Activated CD4-positive, alpha-beta memory T cell treated with anti-CD3 and anti-CD28 coated beads for 36 hours (primary cell): ENCODE measurements around the gene CRHR2. TPM values are rescaled to one million over a fixed set of nuclear protein-coding genes. Genes with fewer than 3 reads are reported as not detected.

Experiments used
- CTCF ChIA-PET: fragments of 350-600 bp; sonication (Branson Sonifier 250); formaldehyde crosslinking; loops from one replicate; lab custom pipeline; 2021; ENCODE audit warnings: antibody characterized with exemption, inconsistent platforms; lab: Charles Lee
- POLR2A ChIA-PET: fragments of 350-600 bp; sonication (Branson Sonifier 250); formaldehyde crosslinking; loops from one replicate; lab custom pipeline; 2021; ENCODE audit warnings: antibody characterized with exemption; lab: Charles Lee
- DNase-seq: peaks from one replicate; pipeline ENCODE4 v3.0.0-alpha.2; 2020
- H3K27ac Mint-ChIP-seq: one replicate; pipeline ENCODE4 v1.8.0; 2021; ENCODE audit warnings: mixed read lengths
- H3K27me3 Mint-ChIP-seq: one replicate; pipeline ENCODE4 v1.8.0; 2021; ENCODE audit warnings: mixed read lengths
- H3K36me3 Mint-ChIP-seq: one replicate; pipeline ENCODE4 v1.8.0; 2021; ENCODE audit warnings: mixed read lengths
- H3K4me1 Mint-ChIP-seq: one replicate; pipeline ENCODE4 v1.8.0; 2021; ENCODE audit warnings: low read depth, mixed read lengths
- H3K4me3 Mint-ChIP-seq: one replicate; pipeline ENCODE4 v1.8.0; 2021; ENCODE audit warnings: mild to moderate bottlenecking, mixed read lengths
- H3K9me3 Mint-ChIP-seq: one replicate; pipeline ENCODE4 v1.8.0; 2021; ENCODE audit warnings: mixed read lengths
- intact Hi-C: fragments of 100-400 bp; cut with micrococcal nuclease; formaldehyde crosslinking; loops from one replicate; pipeline ENCODE4 v1.15.1; 2023
- total RNA-seq, 2 experiments: library from RNA; stranded (reverse); gene quantifications; one replicate each; pipeline ENCODE4 v1.2.3, GENCODE V29; 2021

CRHR2 gene
- total RNA-seq, 2 experiments from 2014 or later = 0.07 TPM; not detected in 1

DNA sequence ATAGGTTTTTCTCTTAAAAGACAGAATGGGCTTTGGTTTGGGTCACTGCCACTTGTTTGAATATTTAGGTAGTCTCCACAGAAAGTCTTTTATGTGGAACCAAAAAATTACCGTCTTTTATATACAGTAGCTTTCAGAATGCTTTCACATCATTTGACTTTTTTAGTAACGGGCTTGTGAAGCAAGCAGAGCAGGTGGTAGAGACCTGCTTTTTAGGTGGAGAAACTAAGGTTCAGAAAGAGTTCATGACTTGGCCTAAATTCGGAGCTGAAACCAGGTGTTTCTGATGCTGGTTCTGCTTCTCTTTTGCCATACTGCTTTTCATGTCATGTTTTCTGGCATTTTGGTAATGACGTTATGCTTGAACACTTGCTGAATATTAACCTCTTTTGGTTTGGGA lies 51.3 kb downstream of the CRHR2 start:
- H3K4me1 Mint-ChIP-seq = peaks cover 16% of the 10 kb centered on the region
- H3K9me3 Mint-ChIP-seq = no peaks in the 10 kb centered on the region
- ChIA-PET POLR2A (no interaction called here), CTCF (no interaction called here)
- intact Hi-C loops = no loop called here
- no peak overlapping the region for H3K4me3 Mint-ChIP-seq
- no peak for DNase-seq
- peaks cover 77% of the 10 kb centered on the region for H3K36me3 Mint-ChIP-seq
- peak overlapping the region; percentile 13 for H3K27ac Mint-ChIP-seq
- no peaks in the 10 kb centered on the region for H3K27me3 Mint-ChIP-seq

DNA sequence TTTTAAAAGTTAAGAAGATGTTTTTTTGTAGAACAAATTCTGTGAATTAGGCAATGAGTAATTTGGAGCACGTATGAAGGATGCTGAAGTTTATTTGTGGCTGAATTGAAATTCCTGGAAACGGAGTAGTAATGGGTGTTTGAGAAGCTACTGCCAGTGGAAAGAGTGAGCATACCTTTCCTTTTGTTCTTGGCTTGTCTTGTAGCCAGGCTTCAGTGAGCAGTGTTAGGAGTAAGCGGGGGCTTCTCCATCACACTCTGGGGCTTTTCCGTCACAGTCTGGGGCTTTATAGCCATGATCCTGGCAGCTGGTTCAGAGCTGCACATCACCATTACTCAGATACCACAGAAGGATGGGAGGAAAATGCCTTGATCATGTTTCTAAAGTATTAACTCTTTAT lies 55.2 kb downstream of the CRHR2 start:
- H3K4me1 Mint-ChIP-seq = peaks cover 27% of the 10 kb centered on the region
- peak; percentile 45 for DNase-seq
- no peaks in the 10 kb centered on the region for H3K27me3 Mint-ChIP-seq
- H3K36me3 Mint-ChIP-seq = peaks cover 71% of the 10 kb centered on the region
- ChIA-PET POLR2A (interaction anchor here (1.0 to 1.4 kb wide), 4 partner anchors 8 to 50 kb away, joined by 3 to 7 read pairs (median 4); no protein-coding TSS in a partner anchor), CTCF (interaction anchor here (0.7 to 0.9 kb wide), 3 partner anchors 34 to 113 kb away, joined by 3 to 7 read pairs (median 4); no protein-coding TSS in a partner anchor)
- H3K27ac Mint-ChIP-seq = peak overlapping the region; percentile 86
- no peak overlapping the region for H3K4me3 Mint-ChIP-seq
- H3K9me3 Mint-ChIP-seq = no peaks in the 10 kb centered on the region
- intact Hi-C loops = loop anchor here (1.0 to 10.0 kb wide), 2 partner anchors 14 to 108 kb away; no protein-coding TSS in a partner anchor

DNA sequence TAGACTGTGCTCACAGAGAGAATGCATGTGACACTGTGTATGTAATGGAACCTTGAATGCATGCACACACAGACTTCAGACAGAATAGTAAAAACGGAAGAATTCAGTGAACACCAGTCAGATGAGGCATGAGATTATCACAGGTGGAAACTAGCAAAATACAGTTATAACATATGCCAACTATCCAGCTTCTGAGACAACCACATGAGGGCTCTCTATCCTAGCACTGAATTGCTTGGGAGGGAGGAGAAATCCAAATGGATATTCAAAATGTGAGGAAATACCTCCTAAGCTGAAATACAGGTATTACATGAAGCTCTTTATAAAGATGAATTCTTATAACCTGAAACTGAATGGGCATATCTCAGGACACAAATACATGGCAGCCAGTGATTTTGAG lies 57.0 kb downstream of the CRHR2 start:
- no peak overlapping the region for H3K4me3 Mint-ChIP-seq
- no peak for DNase-seq
- H3K27me3 Mint-ChIP-seq = no peaks in the 10 kb centered on the region
- peaks cover 69% of the 10 kb centered on the region for H3K36me3 Mint-ChIP-seq
- peaks cover 27% of the 10 kb centered on the region for H3K4me1 Mint-ChIP-seq
- ChIA-PET POLR2A (no interaction called here), CTCF (no interaction called here)
- peak overlapping the region; percentile 86 for H3K27ac Mint-ChIP-seq
- intact Hi-C loops = loop anchor here (10.0 kb wide), 1 partner anchor 110 kb away; no protein-coding TSS in a partner anchor
- H3K9me3 Mint-ChIP-seq = no peaks in the 10 kb centered on the region

DNA sequence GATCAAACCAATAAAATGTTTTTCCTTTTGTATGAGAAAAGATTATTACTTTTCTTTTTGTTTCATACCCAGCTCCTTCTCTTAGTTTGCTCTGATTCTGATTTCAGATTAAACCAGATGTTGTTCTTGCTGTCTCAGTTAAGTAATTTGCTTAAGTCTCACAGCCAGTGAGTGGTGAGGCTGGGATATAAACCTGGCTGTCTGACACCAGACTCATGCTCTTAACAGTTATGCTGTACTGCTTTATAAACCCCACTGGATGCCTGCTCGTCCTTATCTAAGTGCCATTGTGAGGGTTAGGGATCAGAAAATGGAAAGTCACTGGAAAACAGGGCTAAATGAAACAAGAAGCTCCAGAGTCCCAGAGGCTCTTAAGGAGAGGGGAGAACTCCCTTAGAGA lies 63.3 kb downstream of the CRHR2 start:
- H3K27me3 Mint-ChIP-seq = no peaks in the 10 kb centered on the region
- POLR2A ChIA-PET = interaction anchor here (1.1 kb wide), 1 partner anchor 8 kb away, joined by 3 read pairs; no protein-coding TSS in a partner anchor
- DNase-seq = no peak
- H3K36me3 Mint-ChIP-seq = peaks cover 69% of the 10 kb centered on the region
- H3K4me3 Mint-ChIP-seq = no peak overlapping the region
- CTCF ChIA-PET = interaction anchor here (1.5 kb wide), 2 partner anchors 55 to 121 kb away, joined by 3 to 5 read pairs; no protein-coding TSS in a partner anchor
- no peak overlapping the region for H3K27ac Mint-ChIP-seq
- H3K4me1 Mint-ChIP-seq = peaks cover 11% of the 10 kb centered on the region
- H3K9me3 Mint-ChIP-seq = no peaks in the 10 kb centered on the region
- intact Hi-C loops = no loop called here

DNA sequence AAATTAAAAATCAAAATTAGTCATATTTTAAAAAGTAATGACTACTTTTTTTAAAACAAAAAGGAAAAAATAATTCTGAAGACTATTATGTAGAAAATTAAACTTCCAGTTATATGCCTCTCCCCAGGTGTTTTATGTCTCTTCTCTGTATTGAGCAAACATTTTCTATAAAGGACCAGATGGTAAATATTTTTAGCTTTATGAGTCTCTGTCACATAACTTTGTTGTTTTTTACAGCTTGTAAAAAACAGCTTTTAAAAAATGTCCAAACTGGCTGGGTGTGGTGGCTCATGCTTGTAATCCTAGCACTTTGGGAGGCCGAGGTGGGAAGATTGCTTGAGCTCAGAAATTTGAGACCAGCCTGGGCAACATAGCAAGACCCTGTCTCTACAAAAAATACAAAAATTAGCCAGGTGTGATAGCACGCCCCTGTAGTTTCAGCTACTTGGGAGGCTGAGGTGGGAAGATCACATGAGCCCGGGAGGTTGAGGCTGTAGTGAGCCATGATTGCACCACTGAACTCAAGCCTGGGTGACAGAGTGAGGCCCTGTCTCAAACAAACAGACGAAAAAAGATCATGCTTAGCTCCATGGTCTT lies 64.1 kb downstream of the CRHR2 start:
- Mint-ChIP-seq H3K4me1 (peaks cover 18% of the 10 kb centered on the region), H3K27ac (no peak overlapping the region), H3K4me3 (no peak overlapping the region), H3K36me3 (peaks cover 72% of the 10 kb centered on the region), H3K9me3 (no peaks in the 10 kb centered on the region), H3K27me3 (no peaks in the 10 kb centered on the region)
- ChIA-PET CTCF (interaction anchor here (1.5 kb wide), 1 partner anchor 54 kb away, joined by 3 read pairs; no protein-coding TSS in a partner anchor), POLR2A (interaction anchor here (0.6 to 1.1 kb wide), 3 partner anchors 9 to 95 kb away, joined by 3 read pairs; no protein-coding TSS in a partner anchor)
- DNase-seq = no peak
- intact Hi-C loops = no loop called here

DNA sequence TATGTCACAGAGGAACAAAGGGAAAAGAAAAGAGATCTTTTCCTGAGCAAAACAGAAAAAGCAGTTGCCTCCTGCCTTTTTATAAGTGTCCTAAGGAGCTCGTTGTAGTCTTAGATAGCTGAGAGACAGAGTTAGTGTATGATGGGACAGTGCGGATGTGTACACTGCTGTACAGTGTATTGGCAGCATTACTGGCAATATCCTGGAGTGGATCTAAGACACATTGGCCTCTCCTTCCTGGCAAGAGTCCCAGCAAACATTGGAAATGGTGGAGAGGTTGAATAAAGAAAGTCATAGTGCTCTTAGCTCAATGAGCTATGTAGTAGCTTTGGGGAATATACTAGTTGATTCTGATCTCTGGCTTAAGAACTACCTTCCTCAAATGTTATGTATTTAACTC lies 64.9 kb downstream of the CRHR2 start:
- H3K36me3 Mint-ChIP-seq = peaks cover 76% of the 10 kb centered on the region
- intact Hi-C loops = no loop called here
- POLR2A ChIA-PET = interaction anchor here (0.8 kb wide), 1 partner anchor 11 kb away, joined by 3 read pairs; no protein-coding TSS in a partner anchor
- H3K27me3 Mint-ChIP-seq = no peaks in the 10 kb centered on the region
- no peak for DNase-seq
- H3K4me1 Mint-ChIP-seq = peaks cover 27% of the 10 kb centered on the region
- no peak overlapping the region for H3K4me3 Mint-ChIP-seq
- H3K27ac Mint-ChIP-seq = peak overlapping the region; percentile 29
- H3K9me3 Mint-ChIP-seq = no peaks in the 10 kb centered on the region
- CTCF ChIA-PET = no interaction called here

DNA sequence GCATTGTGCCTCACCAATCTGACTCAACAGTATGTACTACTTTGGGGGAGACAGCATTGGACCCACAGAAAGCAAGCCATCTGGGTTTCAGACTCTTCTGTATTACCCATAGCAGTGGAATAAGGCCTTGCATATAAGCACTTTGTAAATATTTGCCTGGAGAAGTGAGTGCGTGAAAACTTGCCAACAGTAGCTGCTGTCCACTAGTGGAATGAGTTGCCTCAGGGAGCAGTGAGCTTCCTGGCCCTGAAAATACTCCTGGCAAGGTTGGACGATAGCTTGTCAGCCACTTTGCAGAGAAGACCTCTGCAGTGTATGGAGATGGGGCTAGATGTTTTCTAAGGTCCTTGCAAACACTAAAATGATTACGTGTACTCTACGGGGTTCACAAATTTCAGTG lies 65.9 kb downstream of the CRHR2 start:
- ChIA-PET POLR2A (interaction anchor here (1.0 kb wide), 1 partner anchor 22 kb away, joined by 3 read pairs; no protein-coding TSS in a partner anchor), CTCF (no interaction called here)
- H3K4me3 Mint-ChIP-seq = no peak overlapping the region
- DNase-seq = no peak
- no peaks in the 10 kb centered on the region for H3K27me3 Mint-ChIP-seq
- peaks cover 34% of the 10 kb centered on the region for H3K4me1 Mint-ChIP-seq
- intact Hi-C loops = no loop called here
- peaks cover 74% of the 10 kb centered on the region for H3K36me3 Mint-ChIP-seq
- no peak overlapping the region for H3K27ac Mint-ChIP-seq
- H3K9me3 Mint-ChIP-seq = no peaks in the 10 kb centered on the region

DNA sequence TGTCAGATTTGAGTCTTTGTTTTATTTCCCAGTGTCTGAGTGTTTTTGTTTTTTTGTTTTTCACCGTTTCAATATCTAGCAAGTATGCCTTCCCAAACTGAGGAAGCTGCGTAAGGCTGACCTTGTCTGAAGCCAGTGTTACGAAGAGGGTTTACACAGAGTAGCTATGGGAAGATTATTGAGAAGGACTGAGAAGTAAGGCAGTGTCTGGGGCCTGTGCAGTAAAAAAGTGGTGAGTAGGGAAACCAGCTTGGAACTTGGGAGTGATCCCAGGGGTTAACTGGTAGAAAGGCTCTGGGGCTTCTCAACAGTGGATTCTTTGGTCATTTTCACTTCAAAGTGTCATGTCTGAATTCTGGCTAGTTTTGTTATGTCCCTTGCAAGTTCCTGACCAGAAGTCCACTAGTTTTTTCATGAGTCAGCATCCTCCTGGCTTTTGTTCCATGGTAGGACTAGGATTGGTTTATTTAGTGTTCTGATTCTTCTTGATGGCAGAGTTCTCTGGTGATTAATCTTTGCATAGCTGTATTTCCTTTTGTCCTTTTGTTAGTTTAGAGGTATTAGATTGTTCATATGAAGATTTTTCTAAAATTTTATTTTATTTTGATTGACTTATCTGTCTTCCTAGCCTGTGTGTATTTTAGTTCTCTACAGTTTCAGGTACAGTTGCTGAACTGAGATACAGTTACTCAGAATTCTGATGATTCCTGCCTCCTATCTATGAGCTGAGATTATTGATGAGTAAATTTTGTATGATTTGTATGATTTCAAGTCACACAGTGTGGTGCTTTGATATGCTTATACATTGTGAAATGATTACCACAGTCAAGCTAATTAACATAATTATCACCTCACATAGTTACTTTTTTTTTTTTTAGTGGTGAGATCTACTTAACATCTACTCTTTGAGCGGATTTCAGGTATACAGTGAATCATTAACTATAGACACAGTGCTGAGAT lies 68.6 kb downstream of the CRHR2 start:
- peak overlapping the region; percentile 87 for H3K27ac Mint-ChIP-seq

DNA sequence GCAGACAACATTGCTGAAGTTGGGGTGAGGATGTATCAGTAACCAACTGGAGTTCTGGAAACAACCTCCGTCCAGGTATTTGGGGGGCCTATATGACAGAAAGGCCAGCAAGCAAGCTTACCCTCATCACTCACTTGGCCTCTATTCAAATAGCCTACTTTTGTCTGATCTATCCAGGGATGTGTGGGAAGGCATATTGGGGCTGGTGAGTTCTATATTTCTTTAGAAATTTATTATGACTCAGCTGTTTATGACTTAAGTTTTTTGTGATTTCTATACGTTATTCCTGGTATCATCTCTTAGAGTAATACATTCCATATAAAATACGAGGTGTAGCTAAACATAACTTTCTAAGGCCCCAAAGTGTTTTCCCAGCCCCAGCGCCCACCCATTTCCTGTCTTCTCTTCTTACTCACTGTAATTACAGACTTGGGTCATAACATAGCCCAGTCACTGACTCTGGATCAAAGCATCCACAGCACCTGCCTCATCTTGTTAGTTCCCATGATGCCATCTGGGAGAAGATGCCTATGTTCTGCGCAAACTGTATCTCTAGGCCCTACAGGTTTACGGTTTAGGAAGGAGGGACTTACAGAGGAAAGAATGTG lies 69.5 kb downstream of the CRHR2 start:
- Mint-ChIP-seq H3K36me3 (peaks cover 80% of the 10 kb centered on the region), H3K9me3 (no peaks in the 10 kb centered on the region), H3K4me3 (no peak overlapping the region), H3K27ac (peak overlapping the region; percentile 87), H3K27me3 (no peaks in the 10 kb centered on the region), H3K4me1 (peaks cover 54% of the 10 kb centered on the region)
- ChIA-PET POLR2A (interaction anchor here (0.8 to 1.0 kb wide), 2 partner anchors 9 to 16 kb away, joined by 3 to 6 read pairs; no protein-coding TSS in a partner anchor), CTCF (interaction anchor here (0.6 to 1.0 kb wide), 4 partner anchors 8 to 127 kb away, joined by 3 read pairs; no protein-coding TSS in a partner anchor)
- intact Hi-C loops = loop anchor here (1.0 kb wide), 2 partner anchors 8 to 15 kb away; no protein-coding TSS in a partner anchor
- peak; percentile 79 for DNase-seq

More for the DNA sequence above, 68.6 kb downstream of the CRHR2 start:
- peaks cover 77% of the 10 kb centered on the region for H3K36me3 Mint-ChIP-seq
- peaks cover 52% of the 10 kb centered on the region for H3K4me1 Mint-ChIP-seq
- no peaks in the 10 kb centered on the region for H3K27me3 Mint-ChIP-seq
- intact Hi-C loops = loop anchor here (1.0 kb wide), 2 partner anchors 9 to 14 kb away; no protein-coding TSS in a partner anchor
- H3K4me3 Mint-ChIP-seq = no peak overlapping the region
- POLR2A ChIA-PET = interaction anchor here (0.6 to 1.2 kb wide), 4 partner anchors 9 to 41 kb away, joined by 3 to 7 read pairs (median 5); no protein-coding TSS in a partner anchor
- H3K9me3 Mint-ChIP-seq = no peaks in the 10 kb centered on the region
- CTCF ChIA-PET = interaction anchor here (0.6 to 1.4 kb wide), 5 partner anchors 9 to 126 kb away, joined by 3 read pairs; no protein-coding TSS in a partner anchor
- no peak for DNase-seq

DNA sequence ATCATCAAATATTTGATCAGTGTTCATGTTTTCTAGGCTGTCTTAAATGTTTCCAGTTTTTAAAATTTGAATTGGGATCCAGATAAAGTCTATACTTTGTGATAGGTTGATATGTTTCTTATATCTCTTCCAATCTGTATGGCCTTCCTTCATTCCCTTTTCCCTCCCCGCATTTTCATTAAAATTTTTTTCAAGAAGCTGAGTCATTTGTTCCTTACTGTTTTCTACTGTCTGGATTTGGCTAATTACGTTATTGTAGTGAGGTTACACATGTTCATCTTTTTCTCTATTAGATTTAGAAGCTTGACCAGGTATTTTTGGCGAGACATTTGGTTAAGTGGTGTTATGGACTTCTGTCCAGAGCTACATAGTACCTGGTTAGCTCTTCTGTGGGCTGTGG lies 76.4 kb downstream of the CRHR2 start:
- DNase-seq = no peak
- Mint-ChIP-seq H3K4me1 (peaks cover 55% of the 10 kb centered on the region), H3K27me3 (no peaks in the 10 kb centered on the region), H3K27ac (no peak overlapping the region), H3K36me3 (peaks cover 74% of the 10 kb centered on the region), H3K9me3 (no peaks in the 10 kb centered on the region), H3K4me3 (no peak overlapping the region)
- ChIA-PET POLR2A (interaction anchor here (0.6 kb wide), 1 partner anchor 8 kb away, joined by 5 read pairs; no protein-coding TSS in a partner anchor), CTCF (interaction anchor here (1.9 kb wide), 1 partner anchor 134 kb away, joined by 4 read pairs; no protein-coding TSS in a partner anchor)
- intact Hi-C loops = no loop called here

DNA sequence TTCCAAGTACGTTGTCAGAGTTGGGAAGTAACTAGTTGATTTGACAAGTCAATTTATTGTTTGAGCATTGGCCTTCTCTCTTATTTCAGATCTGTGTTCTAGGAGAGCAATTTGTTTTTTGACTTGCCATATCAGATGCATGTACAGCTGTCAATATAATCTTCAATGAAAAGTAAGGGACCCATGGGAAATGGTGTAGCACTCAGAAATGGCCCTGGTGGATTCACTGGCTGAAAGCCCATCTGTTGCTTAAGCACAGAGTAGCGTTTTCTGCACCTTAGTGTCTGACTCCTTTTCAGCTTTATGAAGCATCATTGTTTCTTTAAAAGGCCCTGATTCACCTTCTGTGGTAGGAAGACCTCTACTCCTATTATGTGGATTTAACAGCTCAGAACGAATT lies 77.4 kb downstream of the CRHR2 start:
- ChIA-PET POLR2A (interaction anchor here (0.6 to 1.5 kb wide), 2 partner anchors 9 to 17 kb away, joined by 3 to 7 read pairs; no protein-coding TSS in a partner anchor), CTCF (interaction anchor here (1.1 to 1.9 kb wide), 2 partner anchors 8 to 135 kb away, joined by 3 to 4 read pairs; no protein-coding TSS in a partner anchor)
- peaks cover 53% of the 10 kb centered on the region for H3K4me1 Mint-ChIP-seq
- intact Hi-C loops = loop anchor here (1.0 kb wide), 2 partner anchors 8 to 9 kb away; no protein-coding TSS in a partner anchor
- H3K27me3 Mint-ChIP-seq = no peaks in the 10 kb centered on the region
- no peak overlapping the region for H3K4me3 Mint-ChIP-seq
- peak overlapping the region; percentile 54 for H3K27ac Mint-ChIP-seq
- no peak for DNase-seq
- no peaks in the 10 kb centered on the region for H3K9me3 Mint-ChIP-seq
- peaks cover 77% of the 10 kb centered on the region for H3K36me3 Mint-ChIP-seq
